ENCODE data around the gene PLA2G7.

PLA2G7 gene

DNA sequence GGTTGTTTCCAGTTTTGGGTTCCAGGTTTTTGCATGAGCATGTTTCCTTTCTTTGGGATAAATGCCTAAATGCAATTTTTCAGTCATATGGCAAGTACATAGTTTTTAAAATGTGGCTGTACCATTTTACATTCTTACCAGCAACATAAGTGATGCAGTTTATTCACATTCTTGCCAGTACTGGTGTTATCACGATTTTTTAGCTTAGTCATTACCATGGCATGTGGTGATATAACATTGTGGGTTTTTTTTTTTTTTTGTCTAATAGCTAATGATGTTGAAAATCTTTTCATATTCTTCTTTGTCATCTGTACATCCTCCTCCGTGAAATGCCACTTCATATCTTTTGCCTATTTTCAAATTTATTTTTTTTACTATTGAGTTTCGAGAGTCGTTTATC, 50.4 kb downstream of the PLA2G7 start:
- Histone ChIP-seq H3K4me1 (ENCODE audit: control insufficient read depth, insufficient read depth, low read length) (peaks cover 6% of the 10 kb centered on the region), H3K9ac (ENCODE audit: low read depth, low read length) (no peak overlapping the region), H3K4me3 (ENCODE audit: low read length) (no peak overlapping the region), H3K27me3 (ENCODE audit: control insufficient read depth, insufficient read depth, low read length) (no peaks in the 10 kb centered on the region), H3K36me3 (ENCODE audit: insufficient read depth, low read length) (no peaks in the 10 kb centered on the region), H3K9me3 (replicated peaks; ENCODE audit: low read length) (no peaks in the 10 kb centered on the region), H3K4me2 (ENCODE audit: low read length) (no peak overlapping the region)

- H3K27me3 ChIP-seq (ENCODE audit: control insufficient read depth, insufficient read depth, low read length), result no peaks in the 10 kb centered on the region
- H3K36me3 ChIP-seq (ENCODE audit: insufficient read depth, low read length), result no peaks in the 10 kb centered on the region
- no peak overlapping the region for H3K9ac ChIP-seq (ENCODE audit: low read depth, low read length)
- no peak overlapping the region for H3K4me3 ChIP-seq (ENCODE audit: low read length)
- H3K4me1 ChIP-seq (ENCODE audit: control insufficient read depth, insufficient read depth, low read length), result no peaks in the 10 kb centered on the region
- H3K4me2 ChIP-seq (ENCODE audit: low read length), result no peak overlapping the region
- no peaks in the 10 kb centered on the region for H3K9me3 ChIP-seq (replicated peaks; ENCODE audit: low read length)
Observed at GRCh38 chr6:46677314-46677654, 57.9 kb downstream of the PLA2G7 start.

- H3K36me3 ChIP-seq (ENCODE audit: insufficient read depth, low read length), result no peaks in the 10 kb centered on the region
- H3K4me1 ChIP-seq (ENCODE audit: control insufficient read depth, insufficient read depth, low read length), result no peaks in the 10 kb centered on the region
- H3K4me3 ChIP-seq (ENCODE audit: low read length), result no peak overlapping the region
- H3K4me2 ChIP-seq (ENCODE audit: low read length), result no peak overlapping the region
- H3K9me3 ChIP-seq (replicated peaks; ENCODE audit: low read length), result no peaks in the 10 kb centered on the region
- H3K9ac ChIP-seq (ENCODE audit: low read depth, low read length), result no peak overlapping the region
- H3K27me3 ChIP-seq (ENCODE audit: control insufficient read depth, insufficient read depth, low read length), result no peaks in the 10 kb centered on the region
Observed at GRCh38 chr6:46676604-46677313, 58.4 kb downstream of the PLA2G7 start.

- no peak overlapping the region for H3K9ac ChIP-seq (ENCODE audit: low read depth, low read length)
- no peaks in the 10 kb centered on the region for H3K9me3 ChIP-seq (replicated peaks; ENCODE audit: low read length)
- no peak overlapping the region for H3K4me2 ChIP-seq (ENCODE audit: low read length)
- no peak overlapping the region for H3K4me3 ChIP-seq (ENCODE audit: low read length)
- no peaks in the 10 kb centered on the region for H3K4me1 ChIP-seq (ENCODE audit: control insufficient read depth, insufficient read depth, low read length)
- H3K36me3 ChIP-seq (ENCODE audit: insufficient read depth, low read length), result no peaks in the 10 kb centered on the region
- no peaks in the 10 kb centered on the region for H3K27me3 ChIP-seq (ENCODE audit: control insufficient read depth, insufficient read depth, low read length)
Observed at GRCh38 chr6:46674410-46674809, 60.8 kb downstream of the PLA2G7 start.

DNA sequence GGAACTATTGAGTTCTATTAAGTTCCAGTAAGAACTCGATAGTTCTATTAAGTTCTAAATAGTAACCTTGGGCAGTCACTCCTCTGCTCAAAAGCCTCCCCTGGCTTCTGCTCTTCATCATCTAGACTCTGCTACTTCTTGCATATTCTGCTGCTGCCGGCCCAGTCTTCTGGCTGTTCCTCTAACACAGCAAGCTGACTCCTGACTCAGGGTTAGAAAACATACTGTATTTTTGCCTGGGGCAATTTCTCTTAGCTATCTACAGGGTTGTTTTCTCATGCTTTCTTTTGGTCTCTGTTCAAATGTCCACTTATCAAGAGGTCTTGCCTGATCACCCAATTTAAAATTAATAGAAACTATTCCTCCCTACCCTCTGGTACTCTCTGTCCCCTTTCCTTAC, 67.8 kb downstream of the PLA2G7 start:
- Histone ChIP-seq H3K4me1 (ENCODE audit: control insufficient read depth, insufficient read depth, low read length) (no peaks in the 10 kb centered on the region), H3K9ac (ENCODE audit: low read depth, low read length) (no peak overlapping the region), H3K4me3 (ENCODE audit: low read length) (no peak overlapping the region), H3K4me2 (ENCODE audit: low read length) (no peak overlapping the region), H3K27me3 (ENCODE audit: control insufficient read depth, insufficient read depth, low read length) (no peaks in the 10 kb centered on the region), H3K9me3 (replicated peaks; ENCODE audit: low read length) (no peaks in the 10 kb centered on the region), H3K36me3 (ENCODE audit: insufficient read depth, low read length) (no peaks in the 10 kb centered on the region)

GRCh38 chr6:46661483-46661882, 73.7 kb downstream of the PLA2G7 start:
- H3K27me3 ChIP-seq (ENCODE audit: control insufficient read depth, insufficient read depth, low read length), result no peaks in the 10 kb centered on the region
- no peaks in the 10 kb centered on the region for H3K4me1 ChIP-seq (ENCODE audit: control insufficient read depth, insufficient read depth, low read length)
- H3K4me2 ChIP-seq (ENCODE audit: low read length), result no peak overlapping the region
- no peak overlapping the region for H3K4me3 ChIP-seq (ENCODE audit: low read length)
- H3K36me3 ChIP-seq (ENCODE audit: insufficient read depth, low read length), result no peaks in the 10 kb centered on the region
- no peak overlapping the region for H3K9ac ChIP-seq (ENCODE audit: low read depth, low read length)
- no peaks in the 10 kb centered on the region for H3K9me3 ChIP-seq (replicated peaks; ENCODE audit: low read length)

DNA sequence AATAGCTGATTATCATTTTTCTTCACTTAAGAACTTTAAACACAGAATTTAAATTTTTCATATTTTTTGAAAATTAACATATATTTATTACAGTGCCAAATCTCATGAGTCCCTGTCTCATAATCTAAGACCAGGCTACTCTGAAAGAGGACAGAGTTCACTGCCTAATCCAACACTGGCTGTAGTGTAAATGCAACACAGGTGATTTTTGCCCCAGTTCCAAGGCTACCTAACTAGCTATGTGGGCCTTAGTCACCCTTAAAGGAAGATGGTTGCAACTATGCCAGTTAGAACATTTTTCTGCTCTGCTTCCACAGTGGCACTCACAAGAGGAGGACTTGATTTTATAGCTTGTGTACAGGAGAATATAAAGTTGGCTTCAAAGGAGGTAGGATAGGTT, 77.5 kb downstream of the PLA2G7 start:
- Histone ChIP-seq H3K4me3 (ENCODE audit: low read length) (no peak overlapping the region), H3K4me1 (ENCODE audit: control insufficient read depth, insufficient read depth, low read length) (no peaks in the 10 kb centered on the region), H3K27me3 (ENCODE audit: control insufficient read depth, insufficient read depth, low read length) (no peaks in the 10 kb centered on the region), H3K36me3 (ENCODE audit: insufficient read depth, low read length) (no peaks in the 10 kb centered on the region), H3K9ac (ENCODE audit: low read depth, low read length) (no peak overlapping the region), H3K9me3 (replicated peaks; ENCODE audit: low read length) (no peaks in the 10 kb centered on the region), H3K4me2 (ENCODE audit: low read length) (no peak overlapping the region)

GRCh38 chr6:46655803-46656202, 79.4 kb downstream of the PLA2G7 start:
- Histone ChIP-seq H3K4me1 (ENCODE audit: control insufficient read depth, insufficient read depth, low read length) (peaks cover 4% of the 10 kb centered on the region), H3K9ac (ENCODE audit: low read depth, low read length) (no peak overlapping the region), H3K4me2 (ENCODE audit: low read length) (no peak overlapping the region), H3K9me3 (replicated peaks; ENCODE audit: low read length) (no peaks in the 10 kb centered on the region), H3K36me3 (ENCODE audit: insufficient read depth, low read length) (no peaks in the 10 kb centered on the region), H3K27me3 (ENCODE audit: control insufficient read depth, insufficient read depth, low read length) (no peaks in the 10 kb centered on the region), H3K4me3 (ENCODE audit: low read length) (no peak overlapping the region)
